ENCODE data around the gene SPAG5. TPM values are rescaled to one million over a fixed set of nuclear protein-coding genes. Genes with fewer than 3 reads are reported as not detected.

The SPAG5 gene
- total and polyA plus RNA-seq, 4 donors: 10.6 to 41.8 (median 12.8) TPM

DNA sequence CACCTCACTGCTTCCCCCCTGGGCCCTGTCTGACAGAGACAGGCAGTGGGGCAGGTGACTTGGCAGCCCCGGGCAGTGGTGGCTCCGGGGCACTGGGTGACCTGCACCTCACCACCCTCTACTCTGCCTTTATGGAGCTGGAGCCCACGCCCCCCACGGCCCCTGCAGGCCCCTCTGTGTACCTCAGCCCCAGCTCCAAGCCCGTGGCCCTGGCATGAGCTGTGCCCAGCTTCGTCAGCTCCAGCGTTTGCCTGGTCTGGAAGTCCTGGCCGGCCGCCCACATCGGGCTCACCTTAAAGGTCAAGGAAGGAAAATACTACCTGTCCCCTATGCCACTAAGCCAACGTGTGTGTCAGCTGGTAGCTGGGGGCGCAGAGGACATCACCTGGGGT, 61.6 kb downstream of the SPAG5 start:
- Histone ChIP-seq H3K36me3 (ENCODE audit: control insufficient read depth in 4 of 4, insufficient read depth in 3 of 4, low read depth in 1 of 4, low read length in 3 of 4) (no peaks in the 10 kb centered on the region), H3K4me3 (ENCODE audit: low read depth in 1 of 3, low read length in 3 of 3) (no peak overlapping the region), H3K27me3 (ENCODE audit: control insufficient read depth in 4 of 4, insufficient read depth in 4 of 4, low read length in 3 of 4) (no peaks in the 10 kb centered on the region), H3K9me3 (ENCODE audit: control insufficient read depth in 4 of 4, low read length in 3 of 4) (no peaks in the 10 kb centered on the region), H3K27ac (ENCODE audit: low read depth in 1 of 2, low read length in 2 of 2) (no peak overlapping the region), H3K4me1 (ENCODE audit: control insufficient read depth in 4 of 4, insufficient read depth in 4 of 4, low read length in 3 of 4) (no peaks in the 10 kb centered on the region), H3K9ac (ENCODE audit: low read depth in 1 of 2, low read length in 2 of 2) (no peak overlapping the region)
- TF ChIP-seq YY1 (IDR thresholded peaks at IDR 0.05) (no peak), RXRA (IDR thresholded peaks at IDR 0.05) (no peak), GABPA (IDR thresholded peaks at IDR 0.05 in 1 of 2, conservative IDR thresholded peaks at IDR 0.05 in 1 of 2) (no peak), EGR1 (IDR thresholded peaks at IDR 0.05; ENCODE audit: low read depth in 2 of 2) (no peak), HNF4G (IDR thresholded peaks at IDR 0.05) (no peak), ATF3 (IDR thresholded peaks at IDR 0.05) (no peak), CTCF (IDR thresholded peaks at IDR 0.05; ENCODE audit: low read depth, low read length, missing input control) (no peak), SP1 (IDR thresholded peaks at IDR 0.05) (no peak), HNF4A (conservative IDR thresholded peaks at IDR 0.05) (no peak), RAD21 (IDR thresholded peaks at IDR 0.05) (no peak), NR2F2 (IDR thresholded peaks at IDR 0.05) (no peak), JUND (IDR thresholded peaks at IDR 0.05) (no peak), ZBTB33 (IDR thresholded peaks at IDR 0.05) (no peak), FOXA2 (IDR thresholded peaks at IDR 0.05) (no peak), TAF1 (conservative IDR thresholded peaks at IDR 0.05) (no peak), FOXA1 (IDR thresholded peaks at IDR 0.05) (no peak), MAX (IDR thresholded peaks at IDR 0.05) (no peak)
- TF ChIP-seq, protein P1, sequence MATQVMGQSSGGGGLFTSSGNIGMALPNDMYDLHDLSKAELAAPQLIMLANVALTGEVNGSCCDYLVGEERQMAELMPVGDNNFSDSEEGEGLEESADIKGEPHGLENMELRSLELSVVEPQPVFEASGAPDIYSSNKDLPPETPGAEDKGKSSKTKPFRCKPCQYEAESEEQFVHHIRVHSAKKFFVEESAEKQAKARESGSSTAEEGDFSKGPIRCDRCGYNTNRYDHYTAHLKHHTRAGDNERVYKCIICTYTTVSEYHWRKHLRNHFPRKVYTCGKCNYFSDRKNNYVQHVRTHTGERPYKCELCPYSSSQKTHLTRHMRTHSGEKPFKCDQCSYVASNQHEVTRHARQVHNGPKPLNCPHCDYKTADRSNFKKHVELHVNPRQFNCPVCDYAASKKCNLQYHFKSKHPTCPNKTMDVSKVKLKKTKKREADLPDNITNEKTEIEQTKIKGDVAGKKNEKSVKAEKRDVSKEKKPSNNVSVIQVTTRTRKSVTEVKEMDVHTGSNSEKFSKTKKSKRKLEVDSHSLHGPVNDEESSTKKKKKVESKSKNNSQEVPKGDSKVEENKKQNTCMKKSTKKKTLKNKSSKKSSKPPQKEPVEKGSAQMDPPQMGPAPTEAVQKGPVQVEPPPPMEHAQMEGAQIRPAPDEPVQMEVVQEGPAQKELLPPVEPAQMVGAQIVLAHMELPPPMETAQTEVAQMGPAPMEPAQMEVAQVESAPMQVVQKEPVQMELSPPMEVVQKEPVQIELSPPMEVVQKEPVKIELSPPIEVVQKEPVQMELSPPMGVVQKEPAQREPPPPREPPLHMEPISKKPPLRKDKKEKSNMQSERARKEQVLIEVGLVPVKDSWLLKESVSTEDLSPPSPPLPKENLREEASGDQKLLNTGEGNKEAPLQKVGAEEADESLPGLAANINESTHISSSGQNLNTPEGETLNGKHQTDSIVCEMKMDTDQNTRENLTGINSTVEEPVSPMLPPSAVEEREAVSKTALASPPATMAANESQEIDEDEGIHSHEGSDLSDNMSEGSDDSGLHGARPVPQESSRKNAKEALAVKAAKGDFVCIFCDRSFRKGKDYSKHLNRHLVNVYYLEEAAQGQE (IDR thresholded peaks at IDR 0.05): no peak
- WGBS: 75% methylated on average over 12 of the region's 12 CpGs
- DNase-seq (ENCODE audit: low spot score): no peak

Measured in liver (tissue), 9 donors.